ENCODE data around the gene COLQ.

The COLQ gene

DNA sequence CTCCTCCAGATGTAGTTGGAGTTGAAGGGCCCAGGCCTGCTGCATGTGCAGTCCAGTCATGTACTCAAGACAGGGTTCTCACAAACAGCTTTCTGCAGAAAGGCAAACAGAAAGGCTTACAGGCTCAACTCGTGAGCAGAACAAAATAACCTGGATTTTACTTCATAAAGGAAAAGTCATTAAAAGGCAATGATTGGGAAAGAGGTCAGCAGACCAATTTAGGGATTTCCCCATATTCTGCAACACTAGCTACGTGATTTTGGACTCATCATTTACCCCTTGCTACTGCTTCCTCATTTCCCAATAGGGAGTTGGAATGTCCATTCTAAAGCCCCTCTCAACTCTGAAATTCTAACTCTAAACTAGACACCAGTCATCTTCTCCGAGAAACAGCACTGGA is 112.3 kb downstream of the COLQ start:
- no peak for DNase-seq (ENCODE audit: extremely low read depth, low read depth)

GRCh38 chr3:15405448-15406050 is 116.0 kb downstream of the COLQ start:
- TF ChIP-seq CTCF (IDR thresholded peaks at IDR 0.05; ENCODE audit: low read depth, low read length) = peak; percentile 61
- DNase-seq (ENCODE audit: extremely low read depth, low read depth) = no peak

More for the DNA sequence above, 112.3 kb downstream of the COLQ start:
- TF ChIP-seq CTCF (IDR thresholded peaks at IDR 0.05; ENCODE audit: low read depth, low read length) = no peak

DNA sequence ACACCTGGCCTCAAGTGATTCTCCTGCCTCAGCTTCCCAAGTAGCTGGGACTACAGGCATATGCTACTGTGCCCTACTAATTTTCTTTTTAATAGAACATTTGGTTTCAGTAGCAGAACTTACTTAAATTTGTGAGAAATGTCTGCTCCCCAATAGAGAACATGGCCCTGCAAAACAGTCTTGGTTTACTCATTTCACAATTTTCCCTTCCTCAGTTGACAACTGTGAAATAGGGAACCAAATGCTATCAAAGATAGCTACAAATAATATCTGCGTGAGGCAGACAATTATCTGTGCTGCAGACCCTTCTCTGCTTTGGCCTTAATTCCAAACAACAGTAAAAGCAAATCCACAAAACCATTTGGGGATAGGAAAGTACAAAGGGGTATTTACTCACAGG is 116.7 kb downstream of the COLQ start:
- no peak for DNase-seq (ENCODE audit: extremely low read depth, low read depth)
- TF ChIP-seq CTCF (IDR thresholded peaks at IDR 0.05; ENCODE audit: low read depth, low read length) = no peak

DNA sequence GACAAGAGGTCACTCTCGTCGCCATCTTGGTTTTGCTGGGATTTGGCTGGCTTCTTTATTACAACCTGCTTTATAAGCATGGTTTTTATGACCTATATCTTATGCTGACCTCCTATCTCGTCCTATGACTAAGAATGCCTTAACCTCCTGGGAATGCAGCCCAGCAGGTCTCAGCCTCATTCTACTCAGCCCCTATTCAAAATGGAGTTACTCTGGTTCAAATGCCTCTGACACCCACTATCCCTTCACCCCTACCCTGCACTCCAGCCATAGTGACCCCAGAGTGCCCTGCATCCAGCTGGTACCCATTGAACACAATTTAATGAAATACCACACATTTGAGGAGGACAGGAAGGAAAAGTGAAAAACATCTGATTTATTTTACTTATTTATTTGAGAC is 117.5 kb downstream of the COLQ start:
- TF ChIP-seq CTCF (IDR thresholded peaks at IDR 0.05; ENCODE audit: low read depth, low read length) = no peak
- no peak for DNase-seq (ENCODE audit: extremely low read depth, low read depth)

- DNase-seq (ENCODE audit: extremely low read depth, low read depth) = no peak
- TF ChIP-seq CTCF (IDR thresholded peaks at IDR 0.05; ENCODE audit: low read depth, low read length) = no peak
Measured at GRCh38 chr3:15403495-15403894, 118.0 kb downstream of the COLQ start.

DNA sequence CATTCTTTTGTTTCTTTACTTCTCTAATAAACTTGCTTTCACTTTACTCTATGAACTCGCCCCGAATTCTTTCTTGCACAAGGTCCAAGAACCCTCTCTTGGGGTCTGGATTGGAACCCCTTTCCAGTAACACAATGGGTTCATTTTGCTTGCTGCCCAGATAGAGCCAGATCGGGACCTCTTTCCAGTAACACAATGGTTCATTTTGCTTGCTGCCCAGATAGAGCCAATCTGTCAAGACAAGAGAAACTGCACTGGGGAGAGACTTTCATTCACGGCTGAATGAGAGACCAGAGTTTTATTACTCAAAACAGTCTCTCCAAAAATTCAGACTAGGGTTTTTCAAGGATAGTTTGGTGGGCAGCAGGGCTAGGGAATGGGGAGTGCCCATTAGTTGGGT is 119.6 kb downstream of the COLQ start:
- no peak for DNase-seq (ENCODE audit: extremely low read depth, low read depth)
- no peak for TF ChIP-seq CTCF (IDR thresholded peaks at IDR 0.05; ENCODE audit: low read depth, low read length)
